GM12801 (cell line): Measurements from ENCODE around the gene SLC35G2.

Source experiments
- TF ChIP-seq, protein P1 (sequence below): IDR thresholded peaks from one replicate; pipeline ENCODE4 v1.5.1; 2011; ENCODE audit warnings: control low read depth; ENCODE audit not compliant: insufficient read length; ENCODE audit errors: extremely low read depth

Gene SLC35G2

DNA sequence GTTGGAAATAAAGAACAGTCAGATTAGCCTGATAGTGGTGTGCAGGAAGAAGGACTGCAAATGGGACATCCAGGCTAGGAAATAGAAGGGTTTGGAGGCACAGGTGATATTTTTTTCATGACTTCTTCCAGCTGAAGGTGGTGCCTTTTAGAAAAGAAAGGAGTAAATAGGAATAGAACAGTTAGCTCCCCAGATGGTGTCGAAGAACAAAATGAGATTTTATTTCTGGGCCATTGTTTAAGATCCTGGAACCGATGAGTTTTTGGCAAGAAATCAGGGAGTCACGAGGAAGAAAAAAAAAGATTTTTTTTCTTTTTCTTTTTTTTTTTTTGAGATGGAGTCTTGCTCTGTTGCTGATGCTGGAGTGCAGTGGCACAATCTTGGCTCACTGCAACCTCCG is 33.3 kb downstream of the SLC35G2 start:
- TF ChIP-seq, protein P1, sequence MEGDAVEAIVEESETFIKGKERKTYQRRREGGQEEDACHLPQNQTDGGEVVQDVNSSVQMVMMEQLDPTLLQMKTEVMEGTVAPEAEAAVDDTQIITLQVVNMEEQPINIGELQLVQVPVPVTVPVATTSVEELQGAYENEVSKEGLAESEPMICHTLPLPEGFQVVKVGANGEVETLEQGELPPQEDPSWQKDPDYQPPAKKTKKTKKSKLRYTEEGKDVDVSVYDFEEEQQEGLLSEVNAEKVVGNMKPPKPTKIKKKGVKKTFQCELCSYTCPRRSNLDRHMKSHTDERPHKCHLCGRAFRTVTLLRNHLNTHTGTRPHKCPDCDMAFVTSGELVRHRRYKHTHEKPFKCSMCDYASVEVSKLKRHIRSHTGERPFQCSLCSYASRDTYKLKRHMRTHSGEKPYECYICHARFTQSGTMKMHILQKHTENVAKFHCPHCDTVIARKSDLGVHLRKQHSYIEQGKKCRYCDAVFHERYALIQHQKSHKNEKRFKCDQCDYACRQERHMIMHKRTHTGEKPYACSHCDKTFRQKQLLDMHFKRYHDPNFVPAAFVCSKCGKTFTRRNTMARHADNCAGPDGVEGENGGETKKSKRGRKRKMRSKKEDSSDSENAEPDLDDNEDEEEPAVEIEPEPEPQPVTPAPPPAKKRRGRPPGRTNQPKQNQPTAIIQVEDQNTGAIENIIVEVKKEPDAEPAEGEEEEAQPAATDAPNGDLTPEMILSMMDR, result no peak

DNA sequence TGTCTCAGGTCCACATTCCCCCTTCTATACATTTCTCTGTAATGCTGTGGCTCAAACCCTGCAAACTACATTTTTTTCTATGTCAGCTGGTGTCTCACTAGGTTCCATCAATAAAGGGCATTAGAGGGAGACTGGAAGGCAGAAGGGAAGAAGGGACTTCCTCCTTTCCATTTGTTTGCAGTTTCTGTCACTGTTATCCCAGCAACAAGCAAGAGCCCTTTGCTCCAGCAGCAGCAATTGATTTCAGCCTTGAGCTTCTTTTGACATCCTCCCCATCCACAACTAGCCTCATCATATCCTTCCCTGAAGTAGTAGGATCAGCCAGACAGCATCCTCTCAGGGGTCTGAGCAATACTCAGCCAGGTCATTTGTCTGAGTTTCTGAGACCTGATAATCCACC is 37.7 kb downstream of the SLC35G2 start:
- TF ChIP-seq, protein P1, result no peak

- TF ChIP-seq, protein P1, result no peak
Observed at GRCh38 chr3:136858381-136858780, 39.5 kb downstream of the SLC35G2 start.

- TF ChIP-seq, protein P1, result no peak
Observed at GRCh38 chr3:136860541-136860940, 41.6 kb downstream of the SLC35G2 start.

GRCh38 chr3:136861890-136862616 is 43.1 kb downstream of the SLC35G2 start, which contains the start of gene NCK1:
Gene NCK1, plus strand, starts transcription at chr3:136862208. Its CDS starts 65,794 bp downstream, at chr3:136928002.
- TF ChIP-seq, protein P1, result no peak

DNA sequence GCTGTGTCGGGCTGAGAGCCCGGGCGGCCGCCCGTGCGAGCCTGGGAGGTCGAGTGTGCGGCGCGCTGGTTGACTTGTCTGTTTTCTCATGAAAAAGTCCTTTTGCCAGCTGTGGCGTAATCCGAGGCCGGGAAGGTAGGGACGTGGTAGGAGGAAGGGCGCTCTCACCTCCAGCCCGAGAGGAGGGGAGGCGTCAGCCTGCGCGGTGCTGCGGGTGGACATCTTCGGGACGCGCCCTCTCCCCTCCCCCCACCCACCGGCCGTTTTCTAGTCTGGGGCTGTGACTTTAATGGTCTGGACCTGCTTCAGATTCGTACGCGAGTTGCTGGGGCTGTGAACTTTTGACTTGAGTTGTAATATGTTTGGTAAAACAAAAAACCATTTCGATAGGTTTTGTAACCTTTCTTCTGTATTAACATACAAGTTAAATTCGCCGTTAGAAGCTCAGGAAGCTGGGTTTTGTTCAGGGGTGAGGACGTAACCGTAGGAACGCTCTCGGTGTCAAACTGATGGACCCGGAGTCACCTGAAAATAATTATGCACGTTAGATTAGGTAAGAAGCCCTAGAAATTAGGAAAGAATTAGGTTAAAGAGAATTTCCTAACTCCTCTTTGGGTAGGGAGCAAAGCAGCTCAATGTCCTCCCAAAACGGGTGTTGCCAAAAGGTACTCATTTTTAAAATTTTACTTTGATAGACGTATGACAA is 43.8 kb downstream of the SLC35G2 start:
- TF ChIP-seq, protein P1, result no peak

- TF ChIP-seq, protein P1, result no peak
Observed at GRCh38 chr3:136869282-136869681, 50.4 kb downstream of the SLC35G2 start.
